Type B pancreatic cell (in vitro differentiated cells): ENCODE data around the gene SLC5A5. TPM values are rescaled to one million over a fixed set of nuclear protein-coding genes. Genes with fewer than 3 reads are reported as not detected.
A peak's percentile ranks its signal among the peaks of the same experiment; 100 is the strongest.

ENCODE experiments used
- DNase-seq: peaks from one replicate; pipeline ENCODE4 v3.0.0; 2021; ENCODE audit warnings: mixed read lengths; ENCODE audit not compliant: unreplicated experiment; ENCODE audit errors: extremely low spot score
- H3K27ac Mint-ChIP-seq: 2 replicates; pipeline ENCODE4 v1.8.0; 2021; ENCODE audit warnings: mild to moderate bottlenecking, mixed read lengths
- H3K27me3 Mint-ChIP-seq: 2 replicates; pipeline ENCODE4 v1.8.0; 2021; ENCODE audit warnings: mixed read lengths
- H3K36me3 Mint-ChIP-seq: 2 replicates; pipeline ENCODE4 v1.8.0; 2021; ENCODE audit warnings: mixed read lengths
- H3K4me1 Mint-ChIP-seq: one replicate; pipeline ENCODE4 v1.8.0; 2021; ENCODE audit warnings: mixed read lengths; ENCODE audit not compliant: unreplicated experiment
- H3K4me3 Mint-ChIP-seq: 2 replicates; pipeline ENCODE4 v1.8.0; 2021; ENCODE audit warnings: mild to moderate bottlenecking, mixed read lengths
- H3K9me3 Mint-ChIP-seq: 2 replicates; pipeline ENCODE4 v1.8.0; 2021; ENCODE audit warnings: mixed read lengths
- CTCF ChIP-seq: fragments of 200-600 bp; sonication (generic); conservative IDR thresholded peaks from 2 replicates; pipeline ENCODE4 v1.5.0; 2021; ENCODE audit warnings: antibody characterized with exemption, mild to moderate bottlenecking
- total RNA-seq: library from RNA; stranded (reverse); gene quantifications from 2 replicates; pipeline ENCODE4 v1.2.1, GENCODE V29; 2021; ENCODE audit warnings: low replicate concordance

Gene SLC5A5
- total RNA-seq, 1 donor from 2014 or later, result 0.75 TPM

- no peak for DNase-seq
- Mint-ChIP-seq H3K4me1 (peaks cover 6% of the 10 kb centered on the region), H3K27ac (no peak overlapping the region), H3K36me3 (no peaks in the 10 kb centered on the region), H3K4me3 (no peak overlapping the region), H3K27me3 (peaks cover 34% of the 10 kb centered on the region), H3K9me3 (no peaks in the 10 kb centered on the region)
- TF ChIP-seq CTCF, result no peak
These were observed 33.8 kb upstream of the SLC5A5 start for GRCh38 chr19:17837972-17838371.

- peaks cover 6% of the 10 kb centered on the region for H3K4me1 Mint-ChIP-seq
- TF ChIP-seq CTCF, result no peak
- H3K27me3 Mint-ChIP-seq, result peaks cover 38% of the 10 kb centered on the region
- peak overlapping the region; percentile 45 for H3K4me3 Mint-ChIP-seq
- no peaks in the 10 kb centered on the region for H3K9me3 Mint-ChIP-seq
- H3K36me3 Mint-ChIP-seq, result no peaks in the 10 kb centered on the region
- H3K27ac Mint-ChIP-seq, result no peak overlapping the region
- no peak for DNase-seq
These were observed 31.7 kb upstream of the SLC5A5 start for GRCh38 chr19:17840019-17840418.

- TF ChIP-seq CTCF, result no peak
- Mint-ChIP-seq H3K36me3 (no peaks in the 10 kb centered on the region), H3K4me1 (no peaks in the 10 kb centered on the region)
These were observed 30.4 kb upstream of the SLC5A5 start for GRCh38 chr19:17841371-17841809.

GRCh38 chr19:17841810-17842662 is 29.7 kb upstream of the SLC5A5 start:
- Mint-ChIP-seq H3K36me3 (no peaks in the 10 kb centered on the region), H3K4me3 (peak overlapping the region; percentile 83), H3K27ac (no peak overlapping the region), H3K4me1 (no peaks in the 10 kb centered on the region), H3K27me3 (peaks cover 25% of the 10 kb centered on the region), H3K9me3 (no peaks in the 10 kb centered on the region)
- DNase-seq, result peak; percentile 92
- TF ChIP-seq CTCF, result no peak

More at GRCh38 chr19:17841371-17841809, 30.4 kb upstream of the SLC5A5 start:
- H3K27me3 Mint-ChIP-seq, result peaks cover 30% of the 10 kb centered on the region
- peak overlapping the region; percentile 83 for H3K4me3 Mint-ChIP-seq
- H3K27ac Mint-ChIP-seq, result no peak overlapping the region
- H3K9me3 Mint-ChIP-seq, result no peaks in the 10 kb centered on the region
- no peak for DNase-seq

GRCh38 chr19:17842663-17843291 is 29.0 kb upstream of the SLC5A5 start:
- Mint-ChIP-seq H3K9me3 (no peaks in the 10 kb centered on the region), H3K27ac (no peak overlapping the region), H3K36me3 (no peaks in the 10 kb centered on the region), H3K4me3 (no peak overlapping the region), H3K27me3 (peaks cover 25% of the 10 kb centered on the region), H3K4me1 (no peaks in the 10 kb centered on the region)
- no peak for TF ChIP-seq CTCF
- no peak for DNase-seq
